HG02884 (cell line): ENCODE data around the gene IRX5.
A peak's percentile ranks its signal among the peaks of the same experiment; 100 is the strongest.

Source experiments
- ATAC-seq: cut with Tn5 transposase; IDR thresholded peaks from one replicate; pipeline ENCODE4 v1.9.1; 2021; ENCODE audit warnings: mild to moderate bottlenecking, moderate library complexity; ENCODE audit not compliant: unreplicated experiment

IRX5 gene

GRCh38 chr16:54930005-54930868 is at the start of gene IRX5:
Gene IRX5 (plus strand): TSS chr16:54930865. CDS start chr16:54931199, 334 bp downstream.
- ATAC-seq: no peak

GRCh38 chr16:54882556-54882955 is 48.1 kb upstream of the IRX5 start:
- ATAC-seq: no peak

GRCh38 chr16:54883358-54883757 is 47.3 kb upstream of the IRX5 start:
- ATAC-seq: no peak

- ATAC-seq: no peak
Observed at GRCh38 chr16:54886078-54886477, 44.6 kb upstream of the IRX5 start.

- no peak for ATAC-seq
Observed at GRCh38 chr16:54890381-54890780, 40.3 kb upstream of the IRX5 start.

GRCh38 chr16:54891346-54891745 is 39.3 kb upstream of the IRX5 start:
- ATAC-seq: no peak

- ATAC-seq: no peak
Observed at GRCh38 chr16:54892981-54893380, 37.7 kb upstream of the IRX5 start.

- no peak for ATAC-seq
Observed at GRCh38 chr16:54897930-54898329, 32.7 kb upstream of the IRX5 start.

- ATAC-seq: no peak
Observed at GRCh38 chr16:54901606-54902005, 29.1 kb upstream of the IRX5 start.

GRCh38 chr16:54903047-54903446 is 27.6 kb upstream of the IRX5 start:
- no peak for ATAC-seq

GRCh38 chr16:54911079-54911478 is 19.6 kb upstream of the IRX5 start:
- ATAC-seq: no peak

- no peak for ATAC-seq
Observed at GRCh38 chr16:54912720-54913119, 17.9 kb upstream of the IRX5 start.

GRCh38 chr16:54921206-54921824 is 9.3 kb upstream of the IRX5 start:
- ATAC-seq: no peak

GRCh38 chr16:54923055-54923473 is 7.6 kb upstream of the IRX5 start:
- ATAC-seq: no peak

GRCh38 chr16:54923988-54924387 is 6.7 kb upstream of the IRX5 start:
- no peak for ATAC-seq

- ATAC-seq: no peak
Observed at GRCh38 chr16:54926166-54926838, 4.4 kb upstream of the IRX5 start.

- no peak for ATAC-seq
Observed at GRCh38 chr16:54927125-54928015, 3.3 kb upstream of the IRX5 start.

- ATAC-seq: no peak
Observed at GRCh38 chr16:54928016-54928356, 2.7 kb upstream of the IRX5 start.

GRCh38 chr16:54928411-54929089 is 2.1 kb upstream of the IRX5 start:
- peak; percentile 34 for ATAC-seq
